ES-I3 (cell line): ENCODE results near the gene NKTR.
"Not testable (repeated sequence)": the region's sequence is repeated elsewhere in the genome, so short reads cannot be mapped to it uniquely, and the experiment has no call there.

Source experiments
- H3K36me3 ChIP-seq: 2 replicates; pipeline ENCODE4 v1.6.1; 2013; ENCODE audit warnings: mild to moderate bottlenecking, low read length, control low read depth, moderate library complexity; ENCODE audit not compliant: insufficient read depth
- H3K4me1 ChIP-seq: 2 replicates; pipeline ENCODE4 v1.6.1; 2013; ENCODE audit warnings: mild to moderate bottlenecking, control low read depth, low read length; ENCODE audit not compliant: insufficient read depth
- H3K9ac ChIP-seq: 2 replicates; pipeline ENCODE4 v1.6.1; 2013; ENCODE audit warnings: low read depth, mild to moderate bottlenecking, low read length, moderate library complexity
- H3K9me3 ChIP-seq: 2 replicates; pipeline ENCODE4 v1.6.1; 2013; ENCODE audit warnings: mild to moderate bottlenecking, low read length, moderate library complexity; ENCODE audit not compliant: control insufficient read depth, insufficient read depth

Gene NKTR

GRCh38 chr3:42600111-42600957, at the start of gene NKTR:
Gene NKTR (plus strand): TSS chr3:42600686. CDS start chr3:42601007, 321 bp downstream.
- Histone ChIP-seq H3K9me3 (no peaks in the 10 kb centered on the region), H3K4me1 (no peaks in the 10 kb centered on the region; the same call in 1 of the 2 replicates), H3K9ac (peak within 1 kb of the TSS; percentile 71), H3K36me3 (no peaks in the 10 kb centered on the region)

- Histone ChIP-seq H3K4me1 (no peaks in the 10 kb centered on the region), H3K9ac (no peak overlapping the region), H3K9me3 (no peaks in the 10 kb centered on the region), H3K36me3 (peaks cover 18% of the 10 kb centered on the region)
Measured at GRCh38 chr3:42552830-42553229, 47.7 kb upstream of the NKTR start.

DNA sequence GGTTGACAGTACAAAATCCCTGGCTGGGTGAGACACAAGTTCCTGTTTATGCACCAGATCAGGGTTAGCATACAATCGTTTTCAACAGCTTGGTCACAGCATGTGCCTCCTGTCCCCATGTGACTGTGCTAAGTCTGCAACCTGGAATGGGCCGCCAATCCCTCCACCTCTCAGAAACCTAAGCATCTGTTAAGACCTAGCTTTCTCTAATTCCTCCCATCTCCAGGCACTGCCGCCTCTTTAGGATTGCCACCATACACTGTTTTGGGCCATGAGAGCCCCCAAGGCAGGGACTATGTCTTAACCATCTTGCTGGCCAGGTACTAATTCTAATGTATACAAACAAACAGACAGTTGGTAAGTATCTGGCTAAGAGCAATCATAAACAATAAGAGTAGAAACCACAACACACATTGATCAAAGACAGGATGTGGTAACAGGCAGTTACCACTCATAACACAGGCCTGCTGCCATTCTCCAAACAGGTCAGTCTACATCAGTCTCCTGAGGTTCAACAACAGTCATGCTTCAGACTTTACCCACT, 44.3 kb upstream of the NKTR start:
- peaks cover 21% of the 10 kb centered on the region for H3K36me3 ChIP-seq
- no peaks in the 10 kb centered on the region for H3K4me1 ChIP-seq
- H3K9me3 ChIP-seq: no peaks in the 10 kb centered on the region
- no peak overlapping the region for H3K9ac ChIP-seq

- not testable (repeated sequence) for H3K9ac ChIP-seq, H3K9me3 ChIP-seq, H3K4me1 ChIP-seq
- peaks cover 19% of the 10 kb centered on the region for H3K36me3 ChIP-seq
Measured at GRCh38 chr3:42556817-42557216, 43.7 kb upstream of the NKTR start.

DNA sequence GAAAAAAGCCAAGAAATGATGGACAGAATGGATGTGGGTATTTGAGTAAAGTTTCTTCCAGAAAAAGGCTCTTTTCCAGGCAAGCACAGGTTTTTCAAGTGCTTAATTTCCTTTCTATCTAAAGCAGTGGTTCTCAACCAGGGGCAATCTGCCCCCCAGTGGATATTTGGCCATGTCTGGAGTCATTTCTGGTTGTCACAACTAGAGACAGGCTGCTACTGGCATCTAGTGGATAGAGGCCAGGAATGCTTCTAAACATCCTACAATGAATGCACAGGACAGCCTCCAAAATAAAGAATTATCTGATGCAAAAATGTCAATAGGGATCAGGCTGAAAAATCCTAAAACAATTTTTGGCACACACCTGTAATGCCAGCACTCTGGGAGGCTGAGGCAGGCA, 42.6 kb upstream of the NKTR start:
- no peaks in the 10 kb centered on the region for H3K9me3 ChIP-seq
- H3K9ac ChIP-seq: no peak overlapping the region
- H3K4me1 ChIP-seq: no peaks in the 10 kb centered on the region
- peaks cover 16% of the 10 kb centered on the region for H3K36me3 ChIP-seq

GRCh38 chr3:42562047-42562907, 38.2 kb upstream of the NKTR start:
- Histone ChIP-seq H3K9me3 (no peaks in the 10 kb centered on the region), H3K9ac (no peak overlapping the region), H3K36me3 (peaks cover 12% of the 10 kb centered on the region; the same call in 1 of the 2 replicates), H3K4me1 (no peaks in the 10 kb centered on the region)

DNA sequence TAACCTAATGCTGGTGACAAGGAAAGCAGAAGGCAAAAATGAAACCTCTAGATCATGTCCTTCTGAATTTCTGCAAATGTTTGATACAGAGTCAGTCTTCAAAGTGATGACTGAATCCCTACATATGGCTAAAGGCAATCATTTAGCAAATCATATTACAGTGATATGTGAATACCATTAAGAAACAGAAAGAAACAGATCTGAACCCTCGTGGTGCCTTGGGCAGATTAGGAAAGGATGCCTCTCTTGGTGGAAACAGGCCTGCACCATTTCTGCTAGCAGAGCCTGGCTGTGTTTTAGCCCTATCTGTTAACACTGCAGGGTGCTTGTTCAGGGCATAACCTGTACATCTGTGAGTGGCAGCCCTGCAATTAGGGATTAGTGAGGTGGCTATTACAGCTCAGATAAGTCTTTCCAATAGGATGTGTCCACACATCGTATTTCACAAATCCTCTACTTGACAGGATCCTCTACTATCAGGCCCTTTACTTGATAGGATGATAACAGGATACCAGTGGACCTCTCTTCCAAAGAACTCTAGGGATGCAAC, 30.8 kb upstream of the NKTR start:
- no peaks in the 10 kb centered on the region for H3K4me1 ChIP-seq
- no peaks in the 10 kb centered on the region for H3K9me3 ChIP-seq
- no peak overlapping the region for H3K9ac ChIP-seq
- no peaks in the 10 kb centered on the region for H3K36me3 ChIP-seq

DNA sequence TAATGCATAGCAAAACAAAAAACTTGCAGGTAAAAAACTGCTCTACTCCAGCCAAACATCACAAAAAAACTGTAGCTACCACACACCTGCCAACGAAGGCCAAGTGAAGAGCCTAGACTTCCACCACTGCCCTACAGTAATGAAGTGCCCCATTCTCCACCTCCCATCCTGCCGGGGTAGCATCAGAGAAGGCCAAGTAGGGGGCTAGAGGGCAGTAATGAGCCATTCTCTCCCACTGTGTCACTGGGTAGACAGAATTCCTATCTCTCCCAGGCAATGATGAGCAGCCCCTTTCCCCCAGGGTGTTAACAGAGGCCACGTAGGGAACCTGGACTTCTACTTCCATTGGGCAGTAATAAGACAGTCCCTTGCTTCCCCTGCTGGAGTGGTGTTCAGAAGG, 28.2 kb upstream of the NKTR start:
- Histone ChIP-seq H3K4me1 (no peaks in the 10 kb centered on the region), H3K36me3 (no peaks in the 10 kb centered on the region), H3K9ac (no peak overlapping the region), H3K9me3 (peaks cover 6% of the 10 kb centered on the region; the same call in 1 of the 2 replicates)

- no peaks in the 10 kb centered on the region for H3K36me3 ChIP-seq
- H3K4me1 ChIP-seq: no peaks in the 10 kb centered on the region
Measured at GRCh38 chr3:42575137-42575741, 25.2 kb upstream of the NKTR start.

GRCh38 chr3:42578054-42578453, 22.4 kb upstream of the NKTR start:
- Histone ChIP-seq H3K9me3 (peaks cover 6% of the 10 kb centered on the region; the same call in 1 of the 2 replicates), H3K9ac (no peak overlapping the region), H3K36me3 (no peaks in the 10 kb centered on the region), H3K4me1 (peaks cover 10% of the 10 kb centered on the region)

More at GRCh38 chr3:42575137-42575741, 25.2 kb upstream of the NKTR start:
- Histone ChIP-seq H3K9me3 (peaks cover 6% of the 10 kb centered on the region; the same call in 1 of the 2 replicates), H3K9ac (no peak overlapping the region)

GRCh38 chr3:42579346-42579745, 21.1 kb upstream of the NKTR start:
- H3K36me3 ChIP-seq, H3K9ac ChIP-seq, H3K9me3 ChIP-seq: not testable (repeated sequence)
- H3K4me1 ChIP-seq: peaks cover 17% of the 10 kb centered on the region

DNA sequence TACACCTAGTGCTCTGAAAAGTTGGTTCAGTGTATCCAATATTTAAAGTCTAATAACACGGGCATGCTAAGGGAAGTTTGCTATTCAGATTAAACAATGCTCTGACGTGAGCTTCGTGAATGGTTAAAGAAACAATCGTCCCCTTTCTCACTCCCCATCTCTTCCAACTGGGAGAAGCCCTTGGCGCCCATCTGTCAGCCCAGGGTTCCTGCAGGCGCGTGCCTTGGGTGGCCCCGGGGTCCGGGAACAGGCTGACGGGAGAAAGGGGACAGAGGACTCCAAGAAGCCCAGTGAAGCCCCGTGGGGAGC, 19.1 kb upstream of the NKTR start:
- peak overlapping the region; percentile 76 for H3K9ac ChIP-seq
- H3K9me3 ChIP-seq: no peaks in the 10 kb centered on the region
- H3K4me1 ChIP-seq: peaks cover 17% of the 10 kb centered on the region
- H3K36me3 ChIP-seq: no peaks in the 10 kb centered on the region

DNA sequence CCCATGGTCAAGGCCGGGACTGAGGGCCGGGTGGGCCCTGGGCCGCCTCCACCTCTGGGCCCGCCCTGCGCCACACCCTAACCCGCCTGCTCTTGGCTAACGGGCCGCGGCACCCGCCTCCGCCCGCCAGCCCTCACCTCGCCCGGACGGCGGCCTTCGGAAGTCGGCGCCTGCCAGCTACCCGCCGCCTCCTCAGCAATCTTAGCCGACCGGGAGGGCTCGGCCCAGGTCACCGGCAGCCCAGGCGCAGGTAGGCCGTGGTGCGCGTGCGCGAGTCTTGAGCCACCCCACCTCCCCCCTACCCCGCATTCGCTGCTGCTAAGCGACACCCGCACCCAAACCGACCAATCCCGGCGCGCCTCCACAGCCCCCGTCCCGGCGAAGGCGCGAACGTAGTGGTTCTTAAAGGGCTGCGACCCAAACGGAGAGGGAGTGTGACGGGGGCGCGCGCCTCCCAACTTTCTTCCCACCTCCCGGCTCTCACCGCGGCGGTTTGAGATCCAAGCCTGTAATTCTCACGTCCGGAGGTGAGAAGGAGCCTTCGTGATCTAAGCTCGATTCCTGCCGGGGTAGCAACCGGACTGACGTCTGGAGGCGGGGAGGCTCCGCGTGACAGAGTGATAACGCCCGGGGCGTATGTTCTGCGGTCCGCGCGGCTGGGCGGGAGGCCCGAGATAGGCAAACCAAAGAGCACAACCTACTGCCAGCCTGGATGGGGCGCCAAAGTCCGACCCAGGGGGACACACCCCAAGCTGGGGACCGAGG, 18.6 kb upstream of the NKTR start, which contains the start of gene SEC22C:
Gene SEC22C (minus strand): TSS at position 259 of the 765 bp plus-strand sequence. CDS start 12,921 bp downstream, outside the sequence.
- Histone ChIP-seq H3K4me1 (peaks cover 17% of the 10 kb centered on the region), H3K36me3 (no peaks in the 10 kb centered on the region), H3K9me3 (no peaks in the 10 kb centered on the region), H3K9ac (peak within 1 kb of the TSS; percentile 76)
